ENCODE measurements around the gene HOXA1. TPM values are rescaled to one million over a fixed set of nuclear protein-coding genes. Genes with fewer than 3 reads are reported as not detected.

HOXA1 gene
- total RNA-seq, 3 donors from 2014 or later: 0.33 to 0.80 (median 0.44) TPM

DNA sequence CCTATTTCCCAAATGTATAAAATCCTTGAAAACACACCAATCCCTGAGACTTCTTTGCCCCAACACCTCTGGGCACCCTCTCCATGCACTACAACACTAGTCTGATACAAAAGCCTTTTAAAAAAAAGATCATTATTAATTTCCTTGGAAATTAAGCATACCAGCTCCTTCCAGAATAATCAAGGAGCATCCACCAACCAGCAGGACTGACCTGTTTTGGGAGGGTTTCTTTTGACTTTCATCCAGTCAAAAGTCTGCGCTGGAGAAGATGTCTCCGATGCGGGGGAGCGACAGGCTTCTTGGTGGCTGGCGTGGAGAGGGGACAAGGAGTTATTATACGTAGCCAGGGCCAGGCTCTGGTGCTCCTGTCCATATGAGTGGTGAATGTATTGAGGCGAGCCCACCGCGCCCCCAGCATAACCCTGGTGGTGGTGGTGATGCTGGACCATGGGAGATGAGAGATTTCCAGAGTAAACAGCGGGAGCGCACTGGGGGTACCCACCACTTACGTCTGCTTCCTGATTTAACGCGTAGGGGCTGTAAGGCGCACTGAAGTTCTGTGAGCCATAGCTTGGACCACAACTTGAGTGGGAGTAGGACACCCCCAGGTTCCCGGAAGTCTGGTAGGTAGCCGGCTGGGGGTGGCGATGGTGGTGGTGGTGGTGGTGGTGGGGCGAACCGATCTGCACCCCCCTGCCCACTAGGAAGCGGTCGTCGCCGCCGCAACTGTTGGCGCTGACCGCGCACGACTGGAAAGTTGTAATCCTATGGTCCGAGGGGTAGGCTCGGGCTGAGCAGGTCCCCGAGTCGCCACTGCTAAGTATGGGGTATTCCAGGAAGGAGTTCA, 527 bp downstream of the HOXA1 start:
- peaks cover 0 to 3% of the 10 kb centered on the region in 2 donors for H3K4me1 ChIP-seq
- H3K9me3 ChIP-seq: no peaks in the 10 kb centered on the region
- H3K36me3 ChIP-seq: no peaks in the 10 kb centered on the region
- intact Hi-C loops (cut with DNase I; ENCODE audit: low total_unique reads): loop anchor here (5.0 kb wide), 2 partner anchors 47 to 612 kb away; partner anchors contain the start of gene HOXA5
- H3K27ac ChIP-seq: peak overlapping the region; percentile 98 to 99
- TF ChIP-seq, protein P1, sequence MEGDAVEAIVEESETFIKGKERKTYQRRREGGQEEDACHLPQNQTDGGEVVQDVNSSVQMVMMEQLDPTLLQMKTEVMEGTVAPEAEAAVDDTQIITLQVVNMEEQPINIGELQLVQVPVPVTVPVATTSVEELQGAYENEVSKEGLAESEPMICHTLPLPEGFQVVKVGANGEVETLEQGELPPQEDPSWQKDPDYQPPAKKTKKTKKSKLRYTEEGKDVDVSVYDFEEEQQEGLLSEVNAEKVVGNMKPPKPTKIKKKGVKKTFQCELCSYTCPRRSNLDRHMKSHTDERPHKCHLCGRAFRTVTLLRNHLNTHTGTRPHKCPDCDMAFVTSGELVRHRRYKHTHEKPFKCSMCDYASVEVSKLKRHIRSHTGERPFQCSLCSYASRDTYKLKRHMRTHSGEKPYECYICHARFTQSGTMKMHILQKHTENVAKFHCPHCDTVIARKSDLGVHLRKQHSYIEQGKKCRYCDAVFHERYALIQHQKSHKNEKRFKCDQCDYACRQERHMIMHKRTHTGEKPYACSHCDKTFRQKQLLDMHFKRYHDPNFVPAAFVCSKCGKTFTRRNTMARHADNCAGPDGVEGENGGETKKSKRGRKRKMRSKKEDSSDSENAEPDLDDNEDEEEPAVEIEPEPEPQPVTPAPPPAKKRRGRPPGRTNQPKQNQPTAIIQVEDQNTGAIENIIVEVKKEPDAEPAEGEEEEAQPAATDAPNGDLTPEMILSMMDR (IDR thresholded peaks at IDR 0.05): no peak
- TF ChIP-seq POLR2A (IDR thresholded peaks at IDR 0.05) (no peak), POLR2AphosphoS5 (IDR thresholded peaks at IDR 0.05) (no peak)
- no peak for DNase-seq (ENCODE audit: low spot score in 2 of 2)
- H3K27me3 ChIP-seq: no peaks in the 10 kb centered on the region
- peak overlapping the region; percentile 83 to 99 (median 84) for H3K4me3 ChIP-seq

DNA sequence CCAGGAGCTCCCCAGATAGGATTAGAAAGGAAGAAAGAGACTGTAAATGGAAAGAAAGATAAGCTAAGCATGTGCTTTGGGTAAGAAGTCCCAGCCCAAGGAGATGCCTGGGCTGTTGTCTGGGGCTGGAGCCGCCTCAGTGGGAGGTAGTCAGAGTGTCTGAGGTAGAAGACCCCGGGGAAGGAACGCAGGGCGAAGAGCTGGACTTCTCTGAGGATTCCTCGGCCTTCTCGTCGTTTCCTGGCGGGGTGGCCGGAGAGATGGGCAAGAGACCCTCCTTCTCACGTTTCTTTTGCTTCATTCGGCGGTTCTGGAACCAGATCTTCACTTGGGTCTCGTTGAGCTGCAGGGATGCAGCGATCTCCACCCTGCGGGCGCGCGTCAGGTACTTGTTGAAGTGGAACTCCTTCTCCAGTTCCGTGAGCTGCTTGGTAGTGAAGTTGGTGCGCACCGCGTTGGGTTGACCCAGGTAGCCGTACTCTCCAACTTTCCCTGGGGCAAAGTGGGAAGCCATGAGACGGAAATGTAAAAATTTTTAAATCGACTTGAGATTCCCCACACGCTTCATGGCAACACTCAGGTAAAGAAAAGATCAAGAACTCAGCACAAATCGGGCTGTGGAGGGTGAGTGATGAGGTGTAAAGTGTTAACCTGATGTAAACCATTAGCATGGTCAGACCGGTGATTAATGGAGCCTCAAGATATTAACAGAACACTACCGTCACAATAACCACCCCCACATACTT, 1.3 kb downstream of the HOXA1 start:
- intact Hi-C loops (cut with DNase I; ENCODE audit: low total_unique reads): loop anchor here (5.0 kb wide), 2 partner anchors 48 to 613 kb away; partner anchors contain the start of gene HOXA5
- no peaks in the 10 kb centered on the region for H3K27me3 ChIP-seq
- H3K27ac ChIP-seq: no peak overlapping the region
- TF ChIP-seq, protein P1 (IDR thresholded peaks at IDR 0.05): no peak
- TF ChIP-seq POLR2AphosphoS5 (IDR thresholded peaks at IDR 0.05): no peak
- TF ChIP-seq POLR2A (IDR thresholded peaks at IDR 0.05): no peak
- H3K4me1 ChIP-seq: peaks cover 0 to 3% of the 10 kb centered on the region in 2 donors
- H3K36me3 ChIP-seq: no peaks in the 10 kb centered on the region
- no peak overlapping the region for H3K4me3 ChIP-seq
- no peaks in the 10 kb centered on the region for H3K9me3 ChIP-seq
- DNase-seq (ENCODE audit: low spot score in 2 of 2): no peak

DNA sequence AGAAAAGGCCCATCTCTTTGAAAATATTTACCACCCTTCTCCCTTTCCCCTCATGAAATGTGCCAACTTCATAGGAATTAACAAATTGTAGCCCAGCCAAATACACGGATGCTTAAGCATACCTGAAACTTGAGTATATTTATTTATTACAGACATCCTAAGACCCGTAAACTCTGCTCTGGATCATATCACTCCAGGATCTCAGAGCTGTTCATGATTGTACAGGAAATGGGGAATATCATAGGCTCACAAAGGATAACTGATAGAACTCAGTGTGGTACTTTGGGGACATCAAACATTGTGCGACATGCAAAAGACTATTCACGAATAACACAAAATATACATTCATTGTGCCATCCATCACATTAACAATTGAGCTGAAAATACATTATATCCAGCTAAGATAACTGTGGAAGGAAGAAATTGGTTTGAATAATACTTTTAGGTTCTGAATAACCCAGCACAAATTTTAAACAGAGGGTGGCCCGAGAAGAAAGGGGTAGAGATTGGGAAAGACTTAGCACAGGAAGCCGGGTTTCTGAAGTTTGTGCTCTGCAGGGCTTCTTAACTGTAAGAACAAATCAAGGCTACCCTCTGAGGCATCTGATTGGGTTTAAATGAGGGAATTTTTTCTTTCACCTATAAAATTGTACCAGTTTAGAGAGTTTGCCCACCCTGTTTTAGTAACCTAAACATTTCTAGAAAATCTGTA, 2.5 kb downstream of the HOXA1 start:
- DNase-seq (ENCODE audit: low spot score in 2 of 2): no peak
- Histone ChIP-seq H3K4me1 (peaks cover 0 to 3% of the 10 kb centered on the region in 2 donors), H3K4me3 (no peak overlapping the region), H3K27ac (no peak overlapping the region), H3K36me3 (no peaks in the 10 kb centered on the region), H3K27me3 (peaks cover 1 to 3% of the 10 kb centered on the region in 2 donors), H3K9me3 (no peaks in the 10 kb centered on the region)
- no peak for TF ChIP-seq POLR2AphosphoS5 (IDR thresholded peaks at IDR 0.05)
- TF ChIP-seq, protein P1 (IDR thresholded peaks at IDR 0.05): no peak
- no peak for TF ChIP-seq POLR2A (IDR thresholded peaks at IDR 0.05)
- intact Hi-C loops (cut with DNase I; ENCODE audit: low total_unique reads): no loop called here

DNA sequence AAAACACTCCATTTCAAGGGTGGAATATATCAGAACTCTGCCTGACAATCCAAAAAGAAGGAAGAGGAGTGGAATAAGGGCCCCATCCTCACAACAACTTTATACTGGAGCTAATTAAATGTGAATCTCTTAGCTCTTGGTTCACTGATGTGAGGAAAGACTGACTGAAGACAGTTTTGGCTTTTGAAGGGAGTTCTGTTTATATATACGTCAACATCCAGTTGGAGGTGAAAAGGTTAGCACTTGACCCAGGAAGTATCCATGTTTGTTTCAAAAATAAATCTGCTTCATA, 3.0 kb downstream of the HOXA1 start:
- Histone ChIP-seq H3K4me3 (no peak overlapping the region), H3K27ac (no peak overlapping the region), H3K9me3 (no peaks in the 10 kb centered on the region), H3K27me3 (peaks cover 3 to 8% of the 10 kb centered on the region in 2 donors), H3K36me3 (no peaks in the 10 kb centered on the region), H3K4me1 (no peaks in the 10 kb centered on the region)
- TF ChIP-seq, protein P1 (IDR thresholded peaks at IDR 0.05): no peak
- TF ChIP-seq POLR2AphosphoS5 (IDR thresholded peaks at IDR 0.05): no peak
- TF ChIP-seq POLR2A (IDR thresholded peaks at IDR 0.05): no peak
- no peak for DNase-seq (ENCODE audit: low spot score in 2 of 2)
- intact Hi-C loops (cut with DNase I; ENCODE audit: low total_unique reads): no loop called here

Measured in breast epithelium (tissue), 4 donors.